NCI-H1092 treated with DMSO at 0.1 percent for 48 hours (cell line): ENCODE results near the gene NANOGP8.
"Not testable (repeated sequence)": the region's sequence is repeated elsewhere in the genome, so short reads cannot be mapped to it uniquely, and the experiment has no call there.

Source experiments
- DNase-seq: peaks from one replicate; lab custom pipeline; 2025; lab: John Stamatoyannopoulos, UW

The NANOGP8 gene

GRCh38 chr15:35085176-35085919 is at the start of gene NANOGP8:
TSS of gene NANOGP8 (minus strand) at chr15:35085295. CDS start at chr15:35085110, 185 bp downstream.
- DNase-seq = not testable (repeated sequence)

GRCh38 chr15:35134299-35134698 is 49.2 kb upstream of the NANOGP8 start:
- no peak for DNase-seq

- no peak for DNase-seq
Observed at GRCh38 chr15:35130245-35130644, 45.1 kb upstream of the NANOGP8 start.

- DNase-seq = no peak
Observed at GRCh38 chr15:35129361-35129760, 44.3 kb upstream of the NANOGP8 start.

- no peak for DNase-seq
Observed at GRCh38 chr15:35127717-35128116, 42.6 kb upstream of the NANOGP8 start.

- no peak for DNase-seq
Observed at GRCh38 chr15:35126236-35126635, 41.1 kb upstream of the NANOGP8 start.

- DNase-seq = no peak
Observed at GRCh38 chr15:35123743-35124142, 38.6 kb upstream of the NANOGP8 start.

- no peak for DNase-seq
Observed at GRCh38 chr15:35121611-35122359, 36.7 kb upstream of the NANOGP8 start.

- DNase-seq = no peak
Observed at GRCh38 chr15:35120173-35120572, 35.1 kb upstream of the NANOGP8 start.

GRCh38 chr15:35118960-35119359 is 33.9 kb upstream of the NANOGP8 start:
- no peak for DNase-seq

- no peak for DNase-seq
Observed at GRCh38 chr15:35117543-35118265, 32.6 kb upstream of the NANOGP8 start.

GRCh38 chr15:35115155-35115725 is 30.1 kb upstream of the NANOGP8 start:
- DNase-seq = peak; percentile 20

- DNase-seq = no peak
Observed at GRCh38 chr15:35112346-35112745, 27.3 kb upstream of the NANOGP8 start.

GRCh38 chr15:35111861-35112260 is 26.8 kb upstream of the NANOGP8 start:
- DNase-seq = no peak

- DNase-seq = no peak
Observed at GRCh38 chr15:35108453-35108852, 23.4 kb upstream of the NANOGP8 start.

- no peak for DNase-seq
Observed at GRCh38 chr15:35107561-35107960, 22.5 kb upstream of the NANOGP8 start.

GRCh38 chr15:35107122-35107521 is 22.0 kb upstream of the NANOGP8 start:
- no peak for DNase-seq

GRCh38 chr15:35104526-35105147 is 19.5 kb upstream of the NANOGP8 start:
- no peak for DNase-seq

GRCh38 chr15:35102186-35102585 is 17.1 kb upstream of the NANOGP8 start:
- no peak for DNase-seq

- no peak for DNase-seq
Observed at GRCh38 chr15:35101335-35101734, 16.2 kb upstream of the NANOGP8 start.

GRCh38 chr15:35098737-35099136 is 13.6 kb upstream of the NANOGP8 start:
- no peak for DNase-seq

GRCh38 chr15:35095941-35096340 is 10.8 kb upstream of the NANOGP8 start:
- DNase-seq = no peak
